HEK293 (cell line): ENCODE data around the gene XIRP2.

Experiments
- SP2 ChIP-seq: fragments of 450-650 bp; formaldehyde crosslinking; IDR thresholded peaks from 2 replicates; pipeline ENCODE4 v1.5.1; 2016; ENCODE audit warnings: missing biosample characterization, missing genetic modification characterization
- SP3 ChIP-seq: fragments of 450-650 bp; formaldehyde crosslinking; IDR thresholded peaks from 2 replicates; pipeline ENCODE4 v1.5.1; 2016; ENCODE audit warnings: missing biosample characterization, missing genetic modification characterization
- ZFHX2 ChIP-seq: fragments of 450-650 bp; formaldehyde crosslinking; conservative IDR thresholded peaks from 2 replicates; pipeline ENCODE4 v1.5.1; 2016; ENCODE audit warnings: missing biosample characterization, missing genetic modification characterization
- TF ChIP-seq, protein P1 (sequence below): fragments of 450-650 bp; formaldehyde crosslinking; IDR thresholded peaks from 2 replicates; pipeline ENCODE4 v1.5.1; 2016; ENCODE audit warnings: missing biosample characterization, missing genetic modification characterization

- TF ChIP-seq ZFHX2 (tag by site-specific recombination) (no peak), SP3 (no peak), SP2 (tag by site-specific recombination) (no peak)
- TF ChIP-seq, protein P1, sequence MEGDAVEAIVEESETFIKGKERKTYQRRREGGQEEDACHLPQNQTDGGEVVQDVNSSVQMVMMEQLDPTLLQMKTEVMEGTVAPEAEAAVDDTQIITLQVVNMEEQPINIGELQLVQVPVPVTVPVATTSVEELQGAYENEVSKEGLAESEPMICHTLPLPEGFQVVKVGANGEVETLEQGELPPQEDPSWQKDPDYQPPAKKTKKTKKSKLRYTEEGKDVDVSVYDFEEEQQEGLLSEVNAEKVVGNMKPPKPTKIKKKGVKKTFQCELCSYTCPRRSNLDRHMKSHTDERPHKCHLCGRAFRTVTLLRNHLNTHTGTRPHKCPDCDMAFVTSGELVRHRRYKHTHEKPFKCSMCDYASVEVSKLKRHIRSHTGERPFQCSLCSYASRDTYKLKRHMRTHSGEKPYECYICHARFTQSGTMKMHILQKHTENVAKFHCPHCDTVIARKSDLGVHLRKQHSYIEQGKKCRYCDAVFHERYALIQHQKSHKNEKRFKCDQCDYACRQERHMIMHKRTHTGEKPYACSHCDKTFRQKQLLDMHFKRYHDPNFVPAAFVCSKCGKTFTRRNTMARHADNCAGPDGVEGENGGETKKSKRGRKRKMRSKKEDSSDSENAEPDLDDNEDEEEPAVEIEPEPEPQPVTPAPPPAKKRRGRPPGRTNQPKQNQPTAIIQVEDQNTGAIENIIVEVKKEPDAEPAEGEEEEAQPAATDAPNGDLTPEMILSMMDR = no peak
Observed at GRCh38 chr2:167110345-167110744, 222.1 kb downstream of the XIRP2 start.
